H9 (cell line): ENCODE results near the gene COMMD10. TPM values are rescaled to one million over a fixed set of nuclear protein-coding genes. Genes with fewer than 3 reads are reported as not detected.

Experiments
- DNase-seq: peaks from one replicate; pipeline ENCODE4 v3.0.0-alpha.2; 2017
- H2AFZ ChIP-seq: one replicate; pipeline ENCODE4 v1.6.1; 2013; ENCODE audit warnings: mild to moderate bottlenecking, low read length, control low read depth, moderate library complexity
- H2AK5ac ChIP-seq: 2 replicates; pipeline ENCODE4 v1.6.1; 2013; ENCODE audit warnings: low read length, control low read depth, mixed read lengths; ENCODE audit not compliant: insufficient read length
- H2BK120ac ChIP-seq: one replicate; pipeline ENCODE4 v1.6.1; 2013; ENCODE audit warnings: low read depth, mild to moderate bottlenecking, low read length, control low read depth, inconsistent platforms; ENCODE audit not compliant: poor library complexity, severe bottlenecking
- H2BK12ac ChIP-seq: 2 replicates; pipeline ENCODE4 v1.6.1; 2013; ENCODE audit warnings: low read length, control low read depth, mixed read lengths, low read depth; ENCODE audit not compliant: insufficient read length
- H2BK15ac ChIP-seq: 2 replicates; pipeline ENCODE4 v1.6.1; 2013; ENCODE audit warnings: low read depth, low read length, control low read depth
- H2BK20ac ChIP-seq: one replicate; pipeline ENCODE4 v1.6.1; 2013; ENCODE audit warnings: low read depth, mild to moderate bottlenecking, low read length, control low read depth, inconsistent platforms; ENCODE audit not compliant: poor library complexity, severe bottlenecking
- H2BK5ac ChIP-seq: 2 replicates; pipeline ENCODE4 v1.6.1; 2013; ENCODE audit warnings: low read length, control low read depth, mixed read lengths; ENCODE audit not compliant: insufficient read length
- H3K14ac ChIP-seq: 2 replicates; pipeline ENCODE4 v1.6.1; 2013; ENCODE audit warnings: low read length, control low read depth; ENCODE audit not compliant: insufficient read depth
- H3K18ac ChIP-seq: 2 replicates; pipeline ENCODE4 v1.6.1; 2013; ENCODE audit warnings: low read depth, mild to moderate bottlenecking, mixed read lengths, low read length, control low read depth; ENCODE audit not compliant: insufficient read length
- H3K23ac ChIP-seq: 2 replicates; pipeline ENCODE4 v1.6.1; 2013; ENCODE audit warnings: low read length, control low read depth, mixed read lengths, low read depth; ENCODE audit not compliant: insufficient read length
- H3K23me2 ChIP-seq: 2 replicates; pipeline ENCODE4 v1.6.1; 2013; ENCODE audit warnings: low read depth, mild to moderate bottlenecking, mixed read lengths, low read length, control low read depth; ENCODE audit not compliant: insufficient read length, poor library complexity, severe bottlenecking
- H3K27ac ChIP-seq: 2 replicates; pipeline ENCODE4 v1.5.1; 2013; ENCODE audit warnings: low read length, control low read depth, mixed read lengths, low read depth; ENCODE audit not compliant: insufficient read length
- H3K27me3 ChIP-seq: 2 replicates; pipeline ENCODE4 v1.6.1; 2013; ENCODE audit warnings: low read length, control low read depth, inconsistent platforms; ENCODE audit not compliant: insufficient read depth
- H3K4ac ChIP-seq: 2 replicates; pipeline ENCODE4 v1.6.1; 2013; ENCODE audit warnings: low read depth, mild to moderate bottlenecking, control low read depth, inconsistent platforms, low read length, moderate library complexity
- H3K4me1 ChIP-seq: 2 replicates; pipeline ENCODE4 v1.6.1; 2013; ENCODE audit warnings: low read length, control low read depth, inconsistent platforms; ENCODE audit not compliant: insufficient read depth
- H3K4me2 ChIP-seq: 2 replicates; pipeline ENCODE4 v1.6.1; 2013; ENCODE audit warnings: low read length, control low read depth, mixed read lengths; ENCODE audit not compliant: insufficient read length, insufficient read depth
- H3K56ac ChIP-seq: 2 replicates; pipeline ENCODE4 v1.6.1; 2013; ENCODE audit warnings: low read depth, mild to moderate bottlenecking, mixed read lengths, low read length, control low read depth; ENCODE audit not compliant: insufficient read length
- H3K79me1 ChIP-seq: 2 replicates; pipeline ENCODE4 v1.6.1; 2013; ENCODE audit warnings: low read depth, mild to moderate bottlenecking, moderate library complexity, low read length, control low read depth, inconsistent platforms; ENCODE audit not compliant: insufficient read depth, poor library complexity, severe bottlenecking
- H3K79me2 ChIP-seq: 2 replicates; pipeline ENCODE4 v1.6.1; 2013; ENCODE audit warnings: low read length, control low read depth, inconsistent platforms; ENCODE audit not compliant: insufficient read depth
- H3K9ac ChIP-seq: 2 replicates; pipeline ENCODE4 v1.6.1; 2013; ENCODE audit warnings: low read length, control low read depth, mixed read lengths; ENCODE audit not compliant: insufficient read length; ENCODE audit errors: extremely low read depth
- H3K9me3 ChIP-seq: one replicate; pipeline ENCODE4 v1.6.1; 2013; ENCODE audit warnings: low read depth, low read length, inconsistent platforms; ENCODE audit not compliant: control insufficient read depth
- H3T11ph ChIP-seq: one replicate; pipeline ENCODE4 v1.6.1; 2013; ENCODE audit warnings: mild to moderate bottlenecking, low read length, control low read depth, inconsistent platforms
- H4K20me1 ChIP-seq: one replicate; pipeline ENCODE4 v1.6.1; 2013; ENCODE audit not compliant: control insufficient read depth, insufficient read length, insufficient read depth
- H4K5ac ChIP-seq: 2 replicates; pipeline ENCODE4 v1.6.1; 2013; ENCODE audit warnings: low read depth, mild to moderate bottlenecking, mixed read lengths, low read length, control low read depth; ENCODE audit not compliant: insufficient read length
- H4K8ac ChIP-seq: replicated peaks from 2 replicates; pipeline ENCODE4 v1.6.1; 2013; ENCODE audit warnings: low read length, control low read depth, mixed read lengths, low read depth; ENCODE audit not compliant: insufficient read length
- H4K91ac ChIP-seq: 2 replicates; pipeline ENCODE4 v1.6.1; 2013; ENCODE audit warnings: low read depth, mild to moderate bottlenecking, moderate library complexity, mixed read lengths, low read length, control low read depth; ENCODE audit not compliant: insufficient read length
- H3K27ac Mint-ChIP-seq, 3 experiments: 2 replicates in 2 of 3; 3 replicates in 1 of 3; pipeline ENCODE4 v1.8.0; 2020 to 2021; ENCODE audit warnings: mixed read lengths in 3 of 3, mild to moderate bottlenecking in 1 of 3, moderate library complexity in 1 of 3
- H3K27me3 Mint-ChIP-seq: 2 replicates; pipeline ENCODE4 v1.8.0; 2021; ENCODE audit warnings: low read depth, mild to moderate bottlenecking, moderate library complexity, mixed read lengths
- H3K36me3 Mint-ChIP-seq, 3 experiments: 2 replicates in 2 of 3; 3 replicates in 1 of 3; pipeline ENCODE4 v1.8.0; 2020 to 2021; ENCODE audit warnings: low read depth in 3 of 3, mixed read lengths in 3 of 3; ENCODE audit not compliant: insufficient read depth in 1 of 3
- H3K4me1 Mint-ChIP-seq, 2 experiments: 2 replicates each; pipeline ENCODE4 v1.8.0; 2020; ENCODE audit warnings: mixed read lengths in 2 of 2
- H3K4me3 Mint-ChIP-seq, 2 experiments: 2 replicates in 1 of 2; 3 replicates in 1 of 2; pipeline ENCODE4 v1.8.0; 2020 to 2021; ENCODE audit warnings: mild to moderate bottlenecking in 2 of 2, mixed read lengths in 2 of 2, moderate library complexity in 1 of 2
- H3K9me3 Mint-ChIP-seq, 2 experiments: 2 replicates in 1 of 2; 3 replicates in 1 of 2; pipeline ENCODE4 v1.8.0; 2020; ENCODE audit warnings: mild to moderate bottlenecking in 2 of 2, mixed read lengths in 2 of 2, moderate library complexity in 1 of 2
- WGBS: extraction: QIAGEN DNeasy Blood & Tissue Kit; methylation state at CpG from one replicate; pipeline ENCODE4 v1.1.7; 2013; ENCODE audit warnings: missing lambda C conversion rate, low lambda C conversion rate, mixed read lengths; ENCODE audit not compliant: insufficient read length; ENCODE audit errors: extremely low coverage; 5-methylcytosine and 5-hydroxymethylcytosine counted together
- total RNA-seq: library from RNA; stranded (reverse); gene quantifications from 2 replicates; pipeline ENCODE4 v1.2.1, GENCODE V29; 2021
- TF ChIP-seq, protein P1 (sequence below): fragments of 200-600 bp; sonication (generic); conservative IDR thresholded peaks from 3 replicates; pipeline ENCODE4 v1.8.0; 2021; ENCODE audit warnings: antibody characterized with exemption, mild to moderate bottlenecking

The COMMD10 gene
- total RNA-seq, 1 experiment from 2014 or later, result 33.9 TPM

DNA sequence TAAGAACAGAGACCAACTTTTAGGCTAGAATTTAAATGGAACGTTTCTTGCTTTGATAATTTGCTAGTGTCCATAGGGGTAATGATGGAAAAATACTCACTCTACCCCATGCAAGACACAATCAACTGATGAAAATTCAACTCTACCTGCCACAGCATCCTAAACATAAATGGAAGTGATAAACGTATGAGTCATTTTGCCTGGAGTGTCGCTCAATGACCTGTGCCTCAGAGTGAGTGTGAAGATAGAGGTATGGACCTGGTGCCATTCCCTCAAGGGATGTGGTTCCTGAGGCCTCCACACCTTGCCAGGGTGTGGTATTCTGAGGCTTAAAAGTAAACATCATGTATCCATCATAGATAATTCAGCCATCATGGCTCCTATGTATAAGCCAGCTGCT is 38.6 kb upstream of the COMMD10 start:
- Mint-ChIP-seq H3K27me3 (no peaks in the 10 kb centered on the region), H3K9me3 (no peaks in the 10 kb centered on the region), H3K36me3 (no peaks in the 10 kb centered on the region), H3K27ac (no peak overlapping the region), H3K4me3 (no peak overlapping the region), H3K4me1 (peaks cover 0 to 2% of the 10 kb centered on the region in 2 experiments; a peak in 1 of 4 replicates)
- H3K23me2 ChIP-seq, result no peaks in the 10 kb centered on the region
- no peak overlapping the region for H3K23ac ChIP-seq
- no peak overlapping the region for H3K27ac ChIP-seq
- no peak overlapping the region for H4K8ac ChIP-seq
- no peak overlapping the region for H2BK5ac ChIP-seq
- H3K9me3 ChIP-seq, result no peaks in the 10 kb centered on the region
- no peak for DNase-seq
- H3K4ac ChIP-seq, result no peak overlapping the region
- no peak overlapping the region for H2AK5ac ChIP-seq
- no peak overlapping the region for H2AFZ ChIP-seq
- no peak overlapping the region for H2BK15ac ChIP-seq
- H3K14ac ChIP-seq, result no peak overlapping the region
- no peak overlapping the region for H3K56ac ChIP-seq
- H4K20me1 ChIP-seq, result no peaks in the 10 kb centered on the region
- no peak overlapping the region for H4K5ac ChIP-seq
- no peak overlapping the region for H3K9ac ChIP-seq
- H2BK12ac ChIP-seq, result no peak overlapping the region
- H4K91ac ChIP-seq, result no peak overlapping the region
- WGBS, result no CpG with 5 or more reads among the region's 3 CpGs
- no peaks in the 10 kb centered on the region for H3K4me1 ChIP-seq
- H3K27me3 ChIP-seq, result no peaks in the 10 kb centered on the region
- no peak overlapping the region for H3K18ac ChIP-seq
- H3K79me1 ChIP-seq, result no peaks in the 10 kb centered on the region
- no peak overlapping the region for H2BK120ac ChIP-seq
- H3K79me2 ChIP-seq, result no peaks in the 10 kb centered on the region
- no peak overlapping the region for H3T11ph ChIP-seq
- TF ChIP-seq, protein P1, sequence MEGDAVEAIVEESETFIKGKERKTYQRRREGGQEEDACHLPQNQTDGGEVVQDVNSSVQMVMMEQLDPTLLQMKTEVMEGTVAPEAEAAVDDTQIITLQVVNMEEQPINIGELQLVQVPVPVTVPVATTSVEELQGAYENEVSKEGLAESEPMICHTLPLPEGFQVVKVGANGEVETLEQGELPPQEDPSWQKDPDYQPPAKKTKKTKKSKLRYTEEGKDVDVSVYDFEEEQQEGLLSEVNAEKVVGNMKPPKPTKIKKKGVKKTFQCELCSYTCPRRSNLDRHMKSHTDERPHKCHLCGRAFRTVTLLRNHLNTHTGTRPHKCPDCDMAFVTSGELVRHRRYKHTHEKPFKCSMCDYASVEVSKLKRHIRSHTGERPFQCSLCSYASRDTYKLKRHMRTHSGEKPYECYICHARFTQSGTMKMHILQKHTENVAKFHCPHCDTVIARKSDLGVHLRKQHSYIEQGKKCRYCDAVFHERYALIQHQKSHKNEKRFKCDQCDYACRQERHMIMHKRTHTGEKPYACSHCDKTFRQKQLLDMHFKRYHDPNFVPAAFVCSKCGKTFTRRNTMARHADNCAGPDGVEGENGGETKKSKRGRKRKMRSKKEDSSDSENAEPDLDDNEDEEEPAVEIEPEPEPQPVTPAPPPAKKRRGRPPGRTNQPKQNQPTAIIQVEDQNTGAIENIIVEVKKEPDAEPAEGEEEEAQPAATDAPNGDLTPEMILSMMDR, result no peak
- no peak overlapping the region for H2BK20ac ChIP-seq
- no peak overlapping the region for H3K4me2 ChIP-seq
